Amniotic stem cell (primary cell): ENCODE results near the gene CEP112.

Experiments used
- DNase-seq: peaks from one replicate; lab custom pipeline; 2025; lab: John Stamatoyannopoulos, UW

CEP112 gene

GRCh38 chr17:66191593-66192377 is at the start of gene CEP112:
Gene CEP112, minus strand, starts transcription at chr17:66192133.
- DNase-seq, result no peak

GRCh38 chr17:66240630-66241029 is 48.7 kb upstream of the CEP112 start:
- no peak for DNase-seq

- DNase-seq, result no peak
Measured at GRCh38 chr17:66240013-66240412, 48.1 kb upstream of the CEP112 start.

GRCh38 chr17:66235377-66235994 is 43.6 kb upstream of the CEP112 start:
- DNase-seq, result no peak

GRCh38 chr17:66234611-66235010 is 42.7 kb upstream of the CEP112 start:
- DNase-seq, result no peak

- no peak for DNase-seq
Measured at GRCh38 chr17:66233023-66233753, 41.3 kb upstream of the CEP112 start.

GRCh38 chr17:66230922-66231591 is 39.1 kb upstream of the CEP112 start:
- no peak for DNase-seq

GRCh38 chr17:66229783-66230538 is 38.0 kb upstream of the CEP112 start:
- DNase-seq, result no peak

GRCh38 chr17:66228887-66229782 is 37.2 kb upstream of the CEP112 start, which contains the start of gene APOH:
Gene APOH, minus strand, starts transcription at chr17:66229415. Its CDS starts 36 bp downstream, at chr17:66229379.
- DNase-seq, result no peak

GRCh38 chr17:66227212-66228045 is 35.5 kb upstream of the CEP112 start:
- DNase-seq, result no peak

- DNase-seq, result no peak
Measured at GRCh38 chr17:66222798-66223350, 30.9 kb upstream of the CEP112 start.

- no peak for DNase-seq
Measured at GRCh38 chr17:66221755-66222530, 30.0 kb upstream of the CEP112 start.

GRCh38 chr17:66221343-66221742 is 29.4 kb upstream of the CEP112 start:
- DNase-seq, result no peak

GRCh38 chr17:66220079-66220835 is 28.3 kb upstream of the CEP112 start:
- no peak for DNase-seq

- DNase-seq, result no peak
Measured at GRCh38 chr17:66215529-66215911, 23.6 kb upstream of the CEP112 start.

GRCh38 chr17:66214884-66215528 is 23.1 kb upstream of the CEP112 start:
- no peak for DNase-seq
